NCI-H226 (cell line): ENCODE measurements around the gene MLC1.

ENCODE experiments used
- DNase-seq: peaks from one replicate; pipeline ENCODE4 v3.0.0-alpha.2; 2015

The MLC1 gene

DNA sequence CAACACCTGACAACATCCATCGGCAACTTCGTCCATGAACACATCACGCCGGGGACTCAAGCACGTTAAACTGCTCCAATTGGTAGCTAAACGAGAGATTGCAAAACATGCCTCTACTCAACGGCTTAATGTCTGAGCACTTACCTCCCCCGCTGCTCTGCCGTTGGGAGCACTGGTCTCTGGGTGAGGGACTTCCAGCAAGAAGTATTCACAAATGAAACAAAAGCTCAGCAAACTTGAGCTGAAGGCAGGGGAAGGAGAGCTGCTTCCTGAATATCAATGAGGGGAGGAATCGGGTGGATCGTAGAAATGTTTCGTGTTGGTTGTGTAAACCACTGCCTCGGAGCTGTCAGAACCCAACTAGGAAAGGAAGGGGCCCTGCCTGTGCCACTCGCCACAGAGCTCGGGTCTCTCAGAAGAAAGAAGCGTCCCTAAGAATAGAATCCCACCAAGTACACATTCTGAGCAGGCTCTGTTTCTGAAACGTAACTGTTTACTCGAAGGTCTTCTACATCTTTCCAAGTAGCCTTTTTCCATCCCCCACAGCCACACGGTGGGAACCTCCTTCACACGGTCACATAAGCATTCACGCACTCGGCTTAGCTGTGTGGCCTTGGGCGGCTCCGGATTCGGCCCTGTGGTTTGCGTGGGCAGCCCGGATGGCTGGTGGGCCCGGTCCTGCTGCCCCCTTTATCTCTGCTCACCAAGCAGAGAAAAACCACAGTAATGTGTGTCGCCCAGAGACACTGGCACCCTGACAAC lies at the start of gene MLC1:
Gene MLC1, minus strand, starts transcription at position 216 of the 762 bp plus-strand sequence. CDS start 524 bp downstream, outside the sequence.
- DNase-seq: no peak

DNA sequence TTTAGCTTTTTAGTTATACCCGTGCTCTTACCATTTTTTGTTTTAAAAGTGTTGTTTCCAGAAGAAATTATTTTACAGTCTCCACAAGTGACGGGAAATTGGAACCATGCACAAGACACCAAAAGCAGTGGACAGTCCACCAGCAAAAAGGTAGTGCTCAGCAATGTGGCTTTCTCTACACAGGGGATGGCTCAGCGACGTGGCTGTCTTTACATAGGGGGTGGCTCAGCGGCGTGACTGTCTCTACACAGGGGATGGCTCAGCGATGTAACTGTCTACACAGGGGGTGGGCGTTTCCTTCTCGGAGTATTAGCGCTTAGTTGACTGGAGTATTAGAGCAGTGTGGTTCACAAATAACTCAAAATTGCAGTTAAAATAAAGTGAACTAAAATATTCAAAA lies 49.3 kb upstream of the MLC1 start:
- no peak for DNase-seq

DNA sequence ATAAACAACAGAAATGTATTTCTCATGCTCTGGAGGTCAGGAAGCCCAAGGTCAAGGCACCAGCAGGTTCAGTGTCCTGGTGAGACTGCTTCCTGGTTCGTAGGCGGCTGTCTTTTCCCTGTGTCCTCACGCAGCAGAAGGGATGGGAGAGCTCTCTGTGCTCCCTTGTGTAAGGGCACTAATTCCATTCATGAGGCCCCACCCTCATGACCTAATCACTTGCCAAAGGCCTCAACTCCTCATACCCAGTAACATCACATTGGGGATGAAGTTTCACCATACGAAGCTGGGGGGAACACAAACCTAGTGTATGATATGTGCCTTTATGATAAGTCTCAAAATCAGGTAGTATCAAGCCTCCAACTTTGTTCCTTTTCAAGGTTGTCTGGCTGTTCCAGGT lies 46.7 kb upstream of the MLC1 start:
- DNase-seq: no peak

DNA sequence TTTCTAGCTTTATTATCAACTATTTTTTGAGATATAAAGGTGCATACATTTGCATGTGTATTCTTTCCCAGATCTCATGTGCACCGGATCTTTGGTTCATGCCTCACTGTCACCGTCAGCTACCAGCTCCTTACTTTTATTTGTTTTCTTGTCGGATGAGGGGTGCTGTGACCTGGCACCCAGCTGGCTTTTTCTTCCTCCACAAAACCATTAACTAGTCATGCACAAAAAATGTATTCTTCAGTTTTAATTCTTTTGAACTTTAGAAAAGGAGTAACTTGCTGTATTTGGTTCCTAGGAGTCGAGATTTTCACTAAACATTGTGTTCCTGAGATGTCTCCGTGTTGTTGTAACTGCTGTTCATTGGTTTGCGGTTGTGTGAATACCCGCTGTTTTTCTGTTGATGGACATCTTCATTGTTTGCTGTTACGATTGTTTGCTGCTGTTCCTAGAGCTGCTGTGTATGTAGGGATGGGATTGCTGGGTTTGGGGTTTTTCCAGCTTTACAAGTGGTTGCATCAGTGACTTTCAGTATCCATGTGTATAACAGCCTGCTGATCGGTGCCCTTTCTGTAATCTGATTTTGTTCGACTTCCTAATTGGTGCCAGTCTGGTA lies 44.0 kb upstream of the MLC1 start:
- DNase-seq: no peak

DNA sequence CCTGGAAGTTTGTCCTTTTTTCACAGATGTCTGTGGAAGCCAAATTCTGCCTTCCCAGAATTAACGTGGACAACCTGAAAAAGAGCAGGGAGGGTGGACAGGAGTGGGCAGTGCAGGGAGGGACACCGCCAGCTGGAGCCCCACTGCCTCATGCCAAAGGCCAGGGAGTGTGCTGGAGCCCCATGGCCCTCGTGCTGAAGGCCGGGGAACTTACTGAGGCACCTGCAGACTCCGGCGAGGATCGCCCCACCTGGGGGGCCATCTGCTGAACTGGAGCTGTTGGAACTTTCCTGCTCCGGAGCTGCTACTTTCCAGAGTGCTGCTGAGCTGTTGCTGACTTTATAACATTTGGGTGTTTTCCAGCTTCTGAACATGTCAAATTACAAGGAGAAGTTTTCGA lies 39.8 kb upstream of the MLC1 start:
- DNase-seq: no peak

DNA sequence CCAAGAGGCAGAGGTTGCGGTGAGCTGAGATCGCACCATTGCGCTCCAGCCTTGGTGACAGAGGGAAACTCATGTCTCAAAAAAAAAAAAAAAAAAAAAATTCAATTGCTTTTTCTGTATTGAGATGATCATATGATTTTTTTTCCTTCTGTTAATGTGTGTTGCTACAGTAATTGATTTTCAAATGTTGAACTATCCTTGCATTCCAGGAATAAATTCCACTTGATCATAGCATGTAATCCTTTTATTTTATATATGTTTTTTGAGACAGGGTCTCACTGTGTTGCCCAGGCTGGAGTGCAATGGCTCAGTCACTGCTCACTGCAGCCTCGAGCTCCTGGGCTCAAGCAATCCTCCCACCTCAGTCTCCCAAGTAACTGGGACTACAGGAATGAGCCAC lies 37.9 kb upstream of the MLC1 start:
- no peak for DNase-seq

DNA sequence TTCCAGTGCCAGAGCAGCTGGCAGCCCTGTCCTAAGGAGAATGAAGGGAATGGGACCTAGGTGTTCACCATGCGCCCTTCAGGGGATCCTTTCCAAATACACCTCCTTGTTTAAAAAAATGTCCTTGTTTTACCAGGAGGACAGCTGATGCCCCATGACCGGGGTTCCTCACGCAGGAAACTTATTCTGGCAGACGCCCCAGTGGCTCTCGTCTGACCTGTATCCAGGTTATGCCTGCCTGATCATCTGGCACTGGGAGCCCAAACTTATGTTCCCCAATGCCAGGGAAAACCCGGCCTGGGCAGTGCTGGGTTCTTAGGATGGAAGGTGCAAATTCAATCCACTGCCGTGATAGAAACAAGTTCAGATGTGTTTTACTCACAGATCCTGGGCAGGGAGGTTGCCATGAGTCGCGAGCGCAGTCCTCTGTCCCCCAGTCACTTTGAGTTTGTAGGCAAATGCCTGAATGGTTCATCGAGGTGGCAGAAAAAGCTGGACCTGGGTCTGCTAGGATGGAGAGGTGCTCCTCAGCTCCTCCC lies 36.0 kb upstream of the MLC1 start:
- no peak for DNase-seq

DNA sequence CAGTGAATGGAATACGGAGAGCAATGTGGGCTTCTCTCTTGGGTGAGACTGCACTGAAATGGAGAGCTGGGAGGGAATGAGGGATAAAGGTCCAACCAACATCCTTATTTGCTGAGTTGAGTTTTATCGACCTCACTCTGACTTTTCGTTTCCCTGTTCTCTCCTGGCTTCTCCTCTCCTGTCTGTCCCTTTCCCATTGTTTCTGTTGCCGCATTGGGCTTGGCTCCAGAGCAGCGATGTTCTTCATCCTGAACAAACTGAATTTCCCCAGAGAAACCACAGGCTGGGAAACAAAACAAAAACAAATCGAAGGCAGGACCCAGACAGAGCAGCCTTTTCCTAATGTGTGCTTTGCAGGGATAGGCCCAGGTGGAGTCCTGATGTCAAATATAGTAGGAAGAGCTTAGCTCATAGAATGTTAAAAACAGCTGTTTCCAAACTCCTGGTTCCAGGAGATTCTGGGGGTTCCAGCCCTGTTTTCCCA lies 34.6 kb upstream of the MLC1 start:
- DNase-seq: no peak

DNA sequence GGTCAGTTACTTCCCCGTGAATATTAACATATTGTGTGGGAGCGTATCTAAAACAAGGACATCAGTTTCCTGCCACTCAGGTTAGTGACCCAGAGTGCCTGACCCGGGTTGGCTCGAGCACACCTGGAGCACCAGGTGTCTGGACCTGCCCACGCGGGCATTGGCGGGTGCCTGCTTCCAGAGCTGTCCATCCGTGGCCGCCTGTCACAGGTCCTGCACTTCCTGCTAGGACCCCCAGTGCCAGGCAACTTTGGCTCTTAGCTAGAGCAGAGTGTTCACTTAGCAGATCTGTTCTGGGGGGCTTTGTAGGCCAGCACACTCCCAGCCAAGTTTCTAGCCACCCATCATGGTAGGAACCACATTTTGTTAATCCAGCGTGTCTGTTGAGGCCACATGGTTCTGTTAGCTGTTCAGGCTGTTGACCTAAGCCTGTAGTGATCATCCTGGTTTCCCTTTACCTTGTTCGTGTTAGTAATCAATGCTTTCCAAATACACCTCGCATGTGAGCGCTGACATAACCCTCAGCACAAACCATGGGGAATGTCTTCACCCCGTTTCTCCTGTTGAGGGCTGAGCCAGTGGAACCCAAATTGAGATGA lies 34.0 kb upstream of the MLC1 start:
- no peak for DNase-seq

DNA sequence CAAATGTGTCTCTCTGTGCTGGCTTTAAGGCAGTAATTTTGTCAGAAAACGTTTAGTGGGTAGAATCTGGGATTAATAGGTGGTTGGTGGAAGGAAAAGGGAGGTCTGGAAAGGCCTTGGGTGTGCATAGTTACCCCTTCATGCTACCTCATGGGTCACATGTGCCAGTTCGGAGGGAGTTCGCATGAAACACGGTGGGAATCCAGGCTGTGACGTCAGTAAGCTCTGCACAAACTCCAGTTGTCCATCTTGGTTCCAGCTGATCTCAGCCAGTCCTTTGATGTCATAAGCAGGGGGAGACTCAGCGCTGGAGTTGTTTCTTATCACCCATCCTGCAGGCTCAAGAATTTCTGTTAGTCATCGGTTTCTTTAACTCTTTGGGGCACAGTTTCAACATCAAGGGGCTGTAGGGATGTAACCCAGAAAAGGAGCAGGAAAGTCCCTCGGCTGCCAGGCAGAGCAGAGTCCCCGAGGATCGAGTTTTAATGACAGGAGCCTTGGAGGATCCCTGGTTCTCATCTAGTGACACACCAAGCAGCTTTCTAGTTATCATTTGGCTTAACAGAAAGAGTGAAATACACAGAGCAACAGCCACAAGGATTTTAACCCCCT lies 33.4 kb upstream of the MLC1 start:
- DNase-seq: peak; percentile 91

DNA sequence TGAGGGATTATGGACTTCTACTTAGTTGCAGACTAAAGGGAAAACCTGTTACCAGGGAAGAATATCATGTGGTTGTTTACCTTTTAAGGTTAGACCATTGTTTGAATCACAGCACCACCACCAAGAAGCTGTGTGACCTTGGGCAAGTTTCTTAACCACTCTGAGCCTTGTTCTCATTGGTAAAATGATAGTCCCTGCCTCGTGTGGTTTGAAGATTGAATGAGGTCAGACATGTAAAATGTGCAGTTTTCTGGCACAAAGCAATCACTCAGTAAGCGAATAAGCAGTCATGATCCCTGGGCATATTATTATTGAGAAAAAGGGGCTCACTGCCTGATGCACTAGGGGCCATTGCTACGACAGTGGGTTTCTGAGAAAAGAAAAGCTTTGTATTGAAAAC lies 32.9 kb upstream of the MLC1 start:
- no peak for DNase-seq

DNA sequence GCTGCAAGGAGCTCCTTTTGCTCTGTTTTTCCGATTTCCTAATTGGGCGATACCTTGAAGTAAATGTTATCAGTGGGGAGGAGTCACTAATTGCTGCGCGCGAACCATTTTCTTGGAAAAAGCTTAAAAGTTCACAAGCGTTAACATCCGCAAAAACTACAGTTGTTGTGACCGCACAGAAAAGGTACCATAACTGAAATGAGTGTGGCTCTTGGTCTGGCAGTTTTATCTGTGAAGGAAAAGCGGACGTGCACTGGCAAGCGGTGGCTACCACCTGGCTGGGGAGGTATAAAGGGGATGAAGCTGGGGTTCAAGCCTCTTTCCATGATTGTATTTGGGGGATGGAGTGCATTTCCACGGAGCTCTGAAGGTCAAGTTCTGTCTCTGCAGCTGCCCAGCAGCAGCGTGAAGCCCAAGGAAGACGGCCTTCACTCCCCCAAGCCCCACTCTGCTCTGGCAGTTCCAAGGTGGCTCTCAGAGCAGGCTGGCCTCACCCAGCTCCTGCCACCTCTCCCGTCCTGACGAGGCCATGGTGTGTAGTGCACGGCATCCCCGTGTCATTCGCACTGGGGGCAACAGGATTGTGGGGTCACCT lies 32.0 kb upstream of the MLC1 start:
- DNase-seq: no peak

DNA sequence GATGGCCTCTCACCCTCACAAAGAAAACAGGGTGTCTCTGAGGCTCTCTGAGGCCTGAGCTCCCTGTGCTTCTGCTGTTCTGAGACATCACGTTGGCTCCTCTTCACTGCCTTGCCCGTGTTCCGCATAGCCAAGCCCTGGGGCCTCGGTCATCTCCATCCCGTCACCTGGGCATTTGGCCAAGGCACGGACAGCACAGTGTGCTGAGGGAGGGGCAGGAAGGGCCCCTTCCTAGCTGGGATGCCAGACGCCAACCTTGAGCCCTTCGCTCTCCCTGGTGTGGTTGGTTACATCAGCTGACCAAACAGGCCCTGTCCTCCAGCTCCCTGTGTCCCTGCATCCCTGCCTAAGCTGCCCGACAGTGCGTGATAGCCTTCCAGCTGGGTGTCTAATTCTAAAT lies 30.5 kb upstream of the MLC1 start:
- no peak for DNase-seq

DNA sequence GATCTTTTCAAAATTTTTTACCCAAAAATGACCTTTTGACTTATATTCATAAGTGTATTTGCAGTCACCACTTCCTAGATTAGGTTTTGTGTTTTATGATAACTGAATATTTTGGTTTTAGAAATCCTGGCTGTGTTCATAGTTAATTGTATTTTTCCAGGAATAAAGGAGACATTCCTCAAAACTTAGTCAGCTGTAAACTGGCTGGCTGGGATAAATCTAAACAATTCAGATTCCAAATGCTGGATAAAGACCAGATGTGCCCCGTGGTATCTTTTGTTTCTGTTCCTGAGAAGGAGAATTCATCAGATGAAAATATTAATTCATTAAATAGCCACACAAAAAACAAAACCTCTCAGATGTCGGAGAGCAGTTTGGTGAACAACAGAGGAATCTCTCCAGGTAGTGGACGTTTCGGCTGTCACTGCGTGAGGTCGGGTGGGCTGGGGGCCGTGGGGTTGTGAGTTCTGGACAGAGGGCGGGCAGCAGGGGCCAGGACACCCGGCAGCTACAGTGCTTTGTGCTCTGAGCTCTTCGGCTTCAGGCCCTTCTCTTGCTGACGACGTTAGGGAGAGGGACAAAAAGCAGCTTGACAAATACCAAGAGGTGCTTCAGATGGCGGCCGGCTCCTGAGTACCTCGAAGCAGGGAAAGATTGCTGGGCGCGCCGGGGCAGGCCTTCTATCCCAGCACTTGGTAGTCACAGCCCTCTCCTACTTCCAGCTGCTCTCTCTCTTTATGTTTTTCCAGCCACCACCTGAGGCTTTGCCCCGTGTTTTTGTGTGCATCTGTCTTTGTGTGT lies 29.2 kb upstream of the MLC1 start:
- DNase-seq: peak; percentile 39

DNA sequence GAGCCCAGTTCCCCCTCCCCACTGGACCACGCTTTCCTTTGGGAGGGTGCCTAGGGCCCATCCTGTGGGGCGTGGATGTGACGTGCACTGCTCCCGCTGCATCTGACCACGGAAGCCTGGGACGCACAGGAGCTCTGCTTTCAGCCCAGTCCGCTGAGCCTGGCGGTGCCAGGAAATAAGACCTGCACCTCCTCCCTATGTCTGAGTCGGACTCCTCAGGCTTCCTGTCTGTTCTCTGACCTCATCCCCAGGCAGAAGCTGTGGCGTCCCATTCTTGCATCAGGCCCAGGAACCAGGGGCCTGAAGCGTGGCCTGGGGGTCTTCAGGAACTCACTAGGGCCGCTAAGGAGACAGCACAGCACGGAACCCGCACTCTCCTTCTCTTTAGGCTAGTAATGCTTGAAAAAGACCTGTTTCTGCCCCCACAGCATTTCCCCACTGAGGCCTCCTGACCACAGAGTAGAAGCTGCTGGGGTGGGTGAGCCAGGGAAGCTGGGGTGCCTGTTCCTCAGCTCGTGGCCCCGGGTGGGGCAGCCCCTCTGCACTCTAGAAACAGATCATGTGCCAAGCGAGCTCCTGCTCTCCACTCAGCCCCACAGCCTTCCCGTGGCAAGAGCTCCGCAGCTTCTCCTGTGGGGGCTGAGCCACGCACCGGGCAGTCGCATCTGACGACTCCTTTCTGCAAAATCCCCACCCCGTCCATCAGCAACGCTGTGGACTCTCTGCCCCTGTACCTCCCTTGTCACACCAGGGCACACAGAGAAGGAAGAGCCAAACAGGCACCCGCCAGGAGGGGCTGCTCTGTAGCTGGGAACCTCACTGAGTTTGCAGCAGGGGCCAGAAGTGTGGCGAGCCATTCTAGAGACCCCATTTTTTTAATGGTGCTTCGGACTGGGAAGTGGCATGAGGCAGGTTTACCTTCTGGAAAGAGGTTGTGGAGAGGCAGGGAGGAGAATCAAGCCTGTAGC lies 27.2 kb upstream of the MLC1 start:
- DNase-seq: peak; percentile 87

DNA sequence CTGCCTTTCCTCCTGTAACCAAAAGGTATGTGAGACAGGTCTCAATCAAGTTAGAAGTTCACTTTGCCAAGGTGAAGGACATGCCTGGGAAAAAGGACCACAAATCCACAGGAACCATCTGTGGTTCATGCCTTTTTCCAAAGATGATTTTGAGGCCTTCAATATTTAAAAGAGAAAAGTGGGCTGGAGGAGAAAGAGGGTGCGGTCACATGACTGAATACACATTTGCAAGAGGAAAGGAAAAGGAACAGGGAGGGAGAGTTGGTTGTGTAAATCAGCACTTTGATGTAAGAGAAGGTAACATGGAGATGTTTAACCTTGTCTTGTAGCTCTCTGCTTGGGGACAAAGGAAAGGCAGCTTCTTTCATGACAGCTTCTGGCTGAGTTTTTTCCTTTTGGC lies 25.8 kb upstream of the MLC1 start:
- DNase-seq: no peak

DNA sequence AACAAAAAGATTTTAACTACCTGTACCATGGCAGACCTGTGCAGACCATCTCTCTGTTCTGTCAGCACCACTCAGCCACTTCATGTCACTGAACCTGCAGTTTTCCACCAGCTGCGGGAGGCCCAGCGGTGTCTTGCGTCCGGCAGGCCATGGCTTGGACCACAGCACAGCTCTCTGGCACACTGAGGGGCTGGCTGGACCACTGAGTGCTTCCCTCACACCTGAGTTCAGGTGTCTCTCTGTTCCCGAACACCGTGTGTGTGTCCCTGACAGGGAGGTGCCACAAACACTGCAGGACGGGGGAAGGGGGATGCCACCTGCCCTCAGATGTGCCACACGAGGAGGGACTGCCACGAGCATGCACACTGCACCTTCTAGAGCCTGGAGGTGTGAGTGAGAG lies 22.3 kb upstream of the MLC1 start:
- DNase-seq: no peak

DNA sequence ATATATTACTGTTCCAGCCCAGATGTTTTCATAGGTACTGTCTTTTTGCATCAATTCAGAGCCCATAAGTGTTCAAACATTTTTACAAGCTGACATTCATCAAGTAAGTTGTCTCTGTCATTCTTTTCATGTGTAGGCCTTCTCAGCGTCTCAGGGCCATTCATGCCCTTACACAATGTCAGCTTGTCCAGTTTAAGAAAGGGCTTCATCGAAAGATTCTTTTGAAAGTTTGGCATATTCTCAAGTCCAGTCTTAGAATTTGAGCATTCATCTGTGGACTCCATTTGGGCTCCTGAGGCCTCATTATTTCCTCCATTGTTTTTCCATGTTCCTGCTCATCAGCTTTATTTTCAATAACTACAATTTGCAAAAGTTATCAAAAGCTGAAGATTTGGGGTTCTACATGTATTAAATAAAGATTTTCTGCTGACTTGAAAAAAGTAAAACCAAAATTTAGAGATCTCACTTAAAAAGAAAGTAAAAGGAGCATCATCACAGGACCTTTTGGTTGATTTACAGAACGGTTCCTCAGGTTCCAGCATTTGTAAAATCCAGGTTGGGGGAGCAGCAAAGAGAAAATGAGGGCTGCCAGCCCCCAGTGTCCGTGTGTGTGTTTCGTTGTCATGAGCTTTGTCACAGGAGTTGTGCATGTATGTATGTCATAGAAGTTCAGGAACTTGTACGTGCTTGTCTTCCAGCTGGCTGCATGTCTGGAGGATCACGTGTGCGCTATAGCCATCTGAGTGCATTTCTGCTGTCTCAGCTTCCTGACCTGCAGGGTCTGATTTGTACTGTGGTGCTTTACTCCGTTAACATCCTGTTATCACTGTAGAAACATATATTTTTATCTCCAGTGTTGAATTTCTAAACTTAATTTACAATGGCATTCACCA lies 20.2 kb upstream of the MLC1 start:
- no peak for DNase-seq

DNA sequence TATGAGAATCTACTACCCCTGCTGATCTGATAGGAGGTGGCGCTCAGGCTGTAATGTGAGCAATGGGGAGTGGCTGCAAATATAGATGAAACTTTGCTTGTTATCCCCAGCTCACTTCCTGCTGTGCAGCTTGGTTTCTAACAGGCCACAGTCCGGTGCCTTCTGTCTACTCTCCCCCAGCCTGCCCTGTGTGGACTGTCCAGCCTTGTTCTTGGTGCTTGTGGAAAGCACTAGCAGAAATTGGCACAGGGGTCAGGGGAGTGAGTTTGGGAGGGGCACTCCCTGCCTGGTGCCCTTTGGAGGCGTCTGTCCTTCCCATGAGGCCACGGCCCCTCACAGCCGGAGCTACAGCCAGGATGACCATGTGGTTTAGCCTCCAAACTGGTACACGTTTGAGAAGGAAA lies 18.9 kb upstream of the MLC1 start:
- DNase-seq: no peak

DNA sequence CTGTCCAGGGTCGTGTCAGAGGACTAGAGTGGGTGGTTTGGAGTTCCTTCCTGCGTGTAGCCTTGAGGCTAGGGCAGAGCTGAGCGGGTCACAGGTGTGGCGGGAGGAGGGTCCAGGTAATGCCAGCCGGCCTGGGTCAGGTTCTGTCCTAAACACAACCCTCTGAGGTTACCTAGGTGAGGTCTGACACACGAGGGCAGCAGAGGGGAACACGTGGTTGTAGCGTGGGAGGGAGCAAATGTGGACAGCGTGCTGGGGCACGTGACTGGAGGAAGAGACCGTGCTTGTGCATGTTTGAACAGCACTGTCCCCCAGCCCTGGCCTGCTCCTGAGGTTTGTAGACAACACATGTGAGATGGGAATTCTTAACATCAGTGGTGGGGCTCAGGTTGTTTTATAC lies 17.7 kb upstream of the MLC1 start:
- DNase-seq: no peak
